ENCODE results near the gene ABLIM2.
"Not testable (repeated sequence)": the region's sequence is repeated elsewhere in the genome, so short reads cannot be mapped to it uniquely, and the experiment has no call there.

ABLIM2 gene

DNA sequence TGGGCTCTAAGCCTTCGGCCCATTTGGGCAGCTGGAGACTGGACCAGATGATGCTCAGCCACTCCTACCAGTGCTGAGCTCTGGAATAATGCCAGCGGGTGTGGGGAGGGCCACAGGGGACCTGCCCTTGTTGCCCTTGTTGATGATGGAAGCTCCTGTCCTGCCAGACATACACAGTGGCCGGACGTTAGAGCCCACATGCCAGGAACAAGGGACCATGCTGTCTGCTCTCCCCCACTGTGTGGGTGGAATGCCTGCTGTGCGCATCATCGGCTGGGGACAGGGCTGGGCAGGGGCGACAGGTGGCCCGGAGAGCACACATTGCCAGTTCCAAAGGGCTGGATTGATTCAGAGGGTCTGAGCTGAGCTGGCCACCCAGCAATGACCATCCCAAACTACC is 2.0 kb downstream of the ABLIM2 start:
- DNase-seq (ENCODE audit: low read depth): no peak

- DNase-seq (ENCODE audit: low read depth): no peak
Observed at GRCh38 chr4:8155660-8156421, 2.8 kb downstream of the ABLIM2 start.

GRCh38 chr4:8155048-8155447 is 3.6 kb downstream of the ABLIM2 start:
- DNase-seq (ENCODE audit: low read depth): no peak

DNA sequence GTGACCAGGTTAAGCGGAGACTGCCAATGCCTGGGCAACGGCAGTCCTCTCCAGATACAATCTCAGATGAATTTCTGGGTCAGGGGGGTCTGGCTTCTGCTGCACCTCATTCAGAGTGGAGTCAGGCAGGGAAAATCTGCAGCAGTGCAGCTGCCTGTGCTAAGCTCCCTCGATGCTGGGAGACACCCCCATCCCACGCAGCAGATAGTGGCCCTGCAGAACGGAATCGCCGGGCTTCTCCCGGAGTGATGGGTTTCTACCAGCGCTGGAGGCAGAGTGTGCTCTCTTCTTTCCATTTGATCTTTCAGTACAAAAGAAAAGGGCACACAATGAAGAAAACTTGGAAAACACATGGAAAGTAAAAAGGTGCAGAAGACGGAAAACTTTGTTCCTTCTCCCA is 5.2 kb downstream of the ABLIM2 start:
- DNase-seq (ENCODE audit: low read depth): no peak

DNA sequence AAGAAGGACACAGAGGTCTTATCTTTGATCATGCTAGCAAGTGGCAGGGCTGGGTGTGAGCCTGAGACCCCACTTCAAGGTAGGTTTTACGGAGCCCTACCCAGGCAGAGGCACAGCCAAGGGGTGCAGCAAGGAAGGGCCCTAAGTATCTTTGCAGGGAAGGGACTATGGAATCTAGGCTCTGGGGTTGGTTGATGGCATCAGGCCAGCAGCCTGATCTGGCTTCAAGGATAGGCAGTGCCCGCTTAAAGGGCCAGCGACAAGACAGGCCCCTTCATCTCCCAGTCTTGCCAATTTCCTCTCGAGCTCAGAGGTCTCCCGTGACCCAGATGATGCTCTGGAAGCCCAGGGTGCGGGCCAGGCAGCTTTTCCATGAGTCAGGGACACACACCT is 5.8 kb downstream of the ABLIM2 start:
- DNase-seq (ENCODE audit: low read depth): no peak

- DNase-seq (ENCODE audit: low read depth): no peak
Observed at GRCh38 chr4:8152090-8152864, 6.3 kb downstream of the ABLIM2 start.

DNA sequence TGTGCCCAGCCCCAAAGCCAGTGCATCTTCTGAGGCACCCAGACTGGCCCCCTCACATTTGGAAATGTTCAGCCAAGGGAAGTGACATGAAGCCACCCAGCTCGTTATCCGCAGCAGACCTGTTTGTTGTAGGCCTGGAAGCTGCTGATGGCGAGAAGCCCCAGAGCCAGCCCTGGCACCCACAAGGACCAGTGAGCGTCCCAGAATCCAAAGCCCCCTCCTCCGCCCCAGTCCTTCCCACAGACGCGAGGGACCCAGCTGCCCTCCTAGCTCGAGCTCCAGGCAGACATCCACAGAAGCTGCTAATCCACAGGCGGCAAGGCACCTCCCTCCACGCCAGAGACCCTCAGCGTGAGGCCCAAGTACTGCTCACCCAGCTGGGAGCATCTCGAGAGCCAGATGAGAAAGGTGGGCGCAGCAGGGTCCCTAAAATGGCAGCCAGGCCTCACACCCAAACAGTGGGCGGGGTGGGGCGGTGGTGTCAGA is 7.4 kb downstream of the ABLIM2 start:
- DNase-seq (ENCODE audit: low read depth): no peak

- DNase-seq (ENCODE audit: low read depth): no peak
Observed at GRCh38 chr4:8150152-8151090, 8.2 kb downstream of the ABLIM2 start.

GRCh38 chr4:8149664-8150063 is 8.9 kb downstream of the ABLIM2 start:
- DNase-seq (ENCODE audit: low read depth): no peak

- no peak for DNase-seq (ENCODE audit: low read depth)
Observed at GRCh38 chr4:8148785-8149435, 9.7 kb downstream of the ABLIM2 start.

DNA sequence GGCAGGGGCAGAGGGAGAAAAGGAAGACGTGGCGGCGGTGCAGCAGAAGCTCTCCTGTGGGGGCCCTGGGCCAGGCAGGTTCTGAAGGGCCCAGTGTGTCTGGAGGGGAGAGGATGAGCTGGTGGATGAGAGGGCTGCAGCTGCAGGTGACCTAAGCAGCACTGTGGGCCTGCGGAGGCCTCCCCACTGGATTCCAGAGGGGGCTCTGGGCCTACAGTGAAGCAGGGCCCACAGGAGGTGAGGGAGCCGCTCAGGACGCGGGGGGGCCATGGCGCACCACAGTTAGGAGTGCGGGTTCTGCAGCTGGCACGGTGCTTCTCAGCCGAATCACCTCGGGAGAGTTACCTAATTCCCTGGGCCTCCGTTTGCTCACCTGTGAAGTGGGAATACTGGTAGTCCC is 10.5 kb downstream of the ABLIM2 start:
- no peak for DNase-seq (ENCODE audit: low read depth)

DNA sequence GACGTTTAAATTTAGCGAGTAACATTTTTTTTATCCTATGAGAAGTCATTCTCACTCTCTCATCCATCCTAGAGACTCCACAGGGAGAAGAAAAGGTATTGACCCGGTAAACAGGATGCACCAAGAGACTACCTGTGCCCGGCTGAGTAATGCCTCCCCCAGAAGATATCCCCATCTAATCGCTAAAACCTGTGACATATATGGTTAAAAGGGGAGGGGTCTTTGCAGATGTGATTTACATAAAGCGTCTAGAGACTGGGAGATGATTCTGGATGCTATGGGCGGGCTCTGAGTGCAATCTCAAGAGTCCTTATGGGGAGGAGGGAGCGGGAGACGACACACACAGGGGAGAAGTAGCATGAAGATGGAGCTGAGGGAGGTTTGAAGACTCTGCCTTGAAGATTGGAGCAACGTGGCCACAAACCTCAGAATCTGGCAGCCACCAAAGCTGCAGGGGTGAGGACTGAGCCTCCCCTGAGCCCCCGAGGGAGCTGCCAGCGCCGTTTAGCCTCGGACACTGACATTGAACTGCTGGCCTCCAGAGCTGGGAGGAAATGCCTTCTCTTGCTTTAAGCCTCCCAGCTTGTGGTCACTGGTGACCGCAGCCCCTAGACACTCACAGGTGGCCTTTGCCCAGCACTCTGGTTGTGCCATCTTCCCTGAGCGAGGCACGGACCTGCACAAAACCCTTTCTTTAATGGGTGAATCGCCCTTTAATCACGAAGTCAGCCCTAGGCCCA is 11.2 kb downstream of the ABLIM2 start:
- no peak for DNase-seq (ENCODE audit: low read depth)

- no peak for DNase-seq (ENCODE audit: low read depth)
Observed at GRCh38 chr4:8146157-8146556, 12.5 kb downstream of the ABLIM2 start.

DNA sequence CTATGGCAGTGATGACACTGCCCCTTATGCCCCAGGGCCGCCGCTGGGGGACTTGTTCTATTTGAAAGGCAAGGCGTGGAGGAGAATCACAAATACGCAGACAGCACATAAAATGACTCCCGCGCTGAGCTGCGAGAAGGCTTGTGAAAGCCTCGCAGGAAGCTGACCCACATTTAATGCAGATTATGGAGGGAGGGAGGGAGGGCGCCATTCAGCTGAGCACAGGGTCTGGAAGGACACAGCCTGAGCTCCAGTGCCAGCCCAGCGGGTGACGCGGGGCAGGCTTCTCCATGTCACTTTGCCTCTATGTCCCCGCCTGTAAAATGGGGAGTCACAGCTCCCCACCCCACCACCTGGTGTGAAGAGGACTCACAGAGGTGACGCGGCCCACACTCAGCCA is 14.3 kb downstream of the ABLIM2 start:
- DNase-seq (ENCODE audit: low read depth): no peak

GRCh38 chr4:8143392-8144140 is 15.0 kb downstream of the ABLIM2 start:
- no peak for DNase-seq (ENCODE audit: low read depth)

- DNase-seq (ENCODE audit: low read depth): no peak
Observed at GRCh38 chr4:8142556-8142955, 16.1 kb downstream of the ABLIM2 start.

GRCh38 chr4:8141935-8142334 is 16.7 kb downstream of the ABLIM2 start:
- DNase-seq (ENCODE audit: low read depth): no peak

- DNase-seq (ENCODE audit: low read depth): no peak
Observed at GRCh38 chr4:8140915-8141314, 17.7 kb downstream of the ABLIM2 start.

DNA sequence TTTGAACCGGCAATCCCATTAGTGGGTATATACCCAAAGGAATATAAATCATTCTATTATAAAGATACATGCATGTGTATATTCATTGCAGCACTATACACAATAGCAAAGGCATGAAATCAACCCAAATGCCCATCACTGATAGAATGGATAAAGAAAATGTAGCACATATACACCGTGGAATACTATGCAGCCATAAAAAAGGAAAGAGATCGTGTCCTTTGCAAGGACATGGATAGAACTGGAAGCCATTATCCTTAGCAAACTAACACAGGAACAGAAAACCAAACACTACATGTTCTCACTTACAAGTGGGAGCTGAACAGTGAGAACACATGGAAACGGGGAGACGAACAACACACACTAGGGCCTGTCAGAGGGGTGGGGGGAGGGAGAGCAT is 18.9 kb downstream of the ABLIM2 start:
- DNase-seq (ENCODE audit: low read depth): not testable (repeated sequence)

DNA sequence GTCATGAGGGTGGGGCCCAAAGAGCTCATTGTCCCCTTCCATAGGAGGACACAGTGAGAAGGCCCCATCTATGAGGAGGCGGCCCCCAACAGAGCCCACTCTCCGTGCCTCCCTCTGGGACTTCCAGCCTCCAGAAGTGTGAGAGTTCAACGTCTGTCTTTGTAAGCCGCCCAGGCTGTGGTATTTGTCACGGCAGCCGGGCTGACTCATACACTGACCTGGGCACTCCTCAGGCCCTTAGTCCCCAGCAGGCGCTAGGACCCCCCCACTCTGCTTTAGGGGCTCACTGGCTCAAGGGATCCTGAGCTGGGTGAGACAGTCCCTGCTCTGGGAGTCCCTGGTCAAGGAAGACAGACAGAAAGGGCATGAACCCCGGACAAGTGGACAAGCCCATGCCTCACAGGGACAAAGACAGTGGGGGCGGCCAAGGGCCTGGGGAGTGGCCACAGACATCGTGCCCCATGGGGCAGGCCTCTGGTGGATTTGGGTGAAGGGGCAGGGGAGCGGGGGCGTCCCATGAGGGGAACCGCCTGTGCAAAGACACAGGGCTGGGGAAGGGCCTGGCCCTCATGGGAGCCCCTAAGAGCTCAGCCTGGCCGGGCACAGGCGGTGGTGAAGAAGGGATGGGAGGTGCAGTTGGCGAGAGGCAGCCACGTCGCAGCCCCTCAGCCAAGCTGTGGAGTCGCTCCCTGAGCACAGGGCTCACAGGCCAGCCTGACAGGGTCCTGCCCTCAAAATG is 21.5 kb downstream of the ABLIM2 start:
- DNase-seq (ENCODE audit: low read depth): no peak

Data from fibroblast of gingiva (primary cell).